Endodermal cell (in vitro differentiated cells): Measurements from ENCODE around the gene RLBP1. TPM values are rescaled to one million over a fixed set of nuclear protein-coding genes. Genes with fewer than 3 reads are reported as not detected.

ENCODE experiments used
- DNase-seq: peaks from one replicate; pipeline ENCODE4 v3.0.0-alpha.2; 2017
- H3K27ac ChIP-seq: 2 replicates; pipeline ENCODE4 v1.5.1; 2013; ENCODE audit warnings: mild to moderate bottlenecking, low read depth, low read length, moderate library complexity
- H3K27me3 ChIP-seq: 2 replicates; pipeline ENCODE4 v1.6.1; 2013; ENCODE audit warnings: mild to moderate bottlenecking, low read length, moderate library complexity; ENCODE audit not compliant: insufficient read depth, control insufficient read depth, poor library complexity, severe bottlenecking
- H3K36me3 ChIP-seq: 2 replicates; pipeline ENCODE4 v1.7.0; 2013; ENCODE audit warnings: mild to moderate bottlenecking, low read length, moderate library complexity; ENCODE audit not compliant: control insufficient read depth, insufficient read depth
- H3K4me1 ChIP-seq: one replicate; pipeline ENCODE4 v1.7.0; 2013; ENCODE audit warnings: low read length; ENCODE audit not compliant: control insufficient read depth, insufficient read depth
- H3K4me3 ChIP-seq: 2 replicates; pipeline ENCODE4 v1.5.1; 2013; ENCODE audit warnings: mild to moderate bottlenecking, low read length, moderate library complexity
- H3K9ac ChIP-seq: 2 replicates; pipeline ENCODE4 v1.6.1; 2013; ENCODE audit warnings: mild to moderate bottlenecking, low read length, moderate library complexity; ENCODE audit not compliant: poor library complexity, severe bottlenecking; ENCODE audit errors: extremely low read depth
- H3K9me3 ChIP-seq: 2 replicates; pipeline ENCODE4 v1.6.1; 2013; ENCODE audit warnings: mild to moderate bottlenecking, low read length, moderate library complexity; ENCODE audit not compliant: control insufficient read depth
- H3K27ac Mint-ChIP-seq: 2 replicates; pipeline ENCODE4 v1.8.0; 2020; ENCODE audit warnings: mixed read lengths
- H3K27me3 Mint-ChIP-seq: 2 replicates; pipeline ENCODE4 v1.8.0; 2021; ENCODE audit warnings: mild to moderate bottlenecking, mixed read lengths; ENCODE audit not compliant: insufficient read depth
- H3K36me3 Mint-ChIP-seq: 2 replicates; pipeline ENCODE4 v1.8.0; 2020; ENCODE audit warnings: low read depth, mixed read lengths
- H3K4me1 Mint-ChIP-seq: 2 replicates; pipeline ENCODE4 v1.8.0; 2020; ENCODE audit warnings: mixed read lengths
- H3K4me3 Mint-ChIP-seq: 2 replicates; pipeline ENCODE4 v1.8.0; 2020; ENCODE audit warnings: mild to moderate bottlenecking, moderate library complexity, mixed read lengths
- H3K9me3 Mint-ChIP-seq: 2 replicates; pipeline ENCODE4 v1.8.0; 2020; ENCODE audit warnings: mild to moderate bottlenecking, mixed read lengths
- WGBS, 2 experiments: methylation state at CpG; one replicate each; pipeline versions ENCODE4 v1.1.5 to v1.1.7; 2013; ENCODE audit warnings: missing lambda C conversion rate in 2 of 2, mixed read lengths in 1 of 2; ENCODE audit not compliant: insufficient coverage in 1 of 2, insufficient read length in 1 of 2; 5-methylcytosine and 5-hydroxymethylcytosine counted together
- total RNA-seq, 2 donors: library from RNA; stranded (reverse); fragmentation: NEBNext Ultra II Directional in 1 of 2; extraction: Animal tissue kit (Norgen Biotek cat#: 25700) in 1 of 2; gene quantifications; 2 replicates in 1 of 2; 3 replicates in 1 of 2; pipeline ENCODE4 v1.2.1, GENCODE V29; 2021
- TF ChIP-seq, protein P1 (sequence below): fragments of 200-600 bp; sonication (generic); conservative IDR thresholded peaks from 2 replicates; pipeline ENCODE4 v1.5.0; 2021; ENCODE audit warnings: antibody characterized with exemption, mild to moderate bottlenecking

The RLBP1 gene
- total RNA-seq, 2 donors from 2014 or later = not detected

DNA sequence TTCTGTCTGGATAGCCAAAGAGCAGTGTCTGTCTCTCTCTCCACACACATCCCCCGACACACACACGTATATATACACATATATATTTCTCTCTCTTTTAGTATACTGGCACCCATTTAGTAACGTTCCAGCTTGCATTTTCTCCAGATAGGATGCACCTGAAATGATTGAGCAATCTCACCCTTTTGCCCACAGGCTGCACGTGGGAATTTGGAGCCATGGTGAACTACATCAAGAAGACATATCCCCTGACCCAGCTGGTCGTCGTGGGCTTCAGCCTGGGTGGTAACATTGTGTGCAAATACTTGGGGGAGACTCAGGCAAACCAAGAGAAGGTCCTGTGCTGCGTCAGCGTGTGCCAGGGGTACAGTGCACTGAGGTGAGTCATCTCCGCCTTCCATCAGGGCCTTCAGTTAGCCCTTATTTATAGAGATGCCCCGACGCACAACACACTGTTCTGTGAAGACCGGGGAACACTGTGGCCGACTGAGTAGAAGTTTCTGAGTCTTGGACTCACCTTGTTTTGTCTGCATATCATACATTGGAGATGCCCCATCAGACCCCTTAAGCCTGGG, 45.7 kb downstream of the RLBP1 start:
- Mint-ChIP-seq H3K27ac (no peak overlapping the region), H3K27me3 (no peaks in the 10 kb centered on the region), H3K4me1 (no peaks in the 10 kb centered on the region), H3K4me3 (no peak overlapping the region), H3K36me3 (peaks cover 6% of the 10 kb centered on the region), H3K9me3 (no peaks in the 10 kb centered on the region)
- H3K4me1 ChIP-seq = no peaks in the 10 kb centered on the region
- no peaks in the 10 kb centered on the region for H3K9me3 ChIP-seq
- H3K4me3 ChIP-seq = no peak overlapping the region
- no peak for DNase-seq
- no peak overlapping the region for H3K27ac ChIP-seq
- H3K36me3 ChIP-seq = peaks cover 10% of the 10 kb centered on the region
- TF ChIP-seq, protein P1, sequence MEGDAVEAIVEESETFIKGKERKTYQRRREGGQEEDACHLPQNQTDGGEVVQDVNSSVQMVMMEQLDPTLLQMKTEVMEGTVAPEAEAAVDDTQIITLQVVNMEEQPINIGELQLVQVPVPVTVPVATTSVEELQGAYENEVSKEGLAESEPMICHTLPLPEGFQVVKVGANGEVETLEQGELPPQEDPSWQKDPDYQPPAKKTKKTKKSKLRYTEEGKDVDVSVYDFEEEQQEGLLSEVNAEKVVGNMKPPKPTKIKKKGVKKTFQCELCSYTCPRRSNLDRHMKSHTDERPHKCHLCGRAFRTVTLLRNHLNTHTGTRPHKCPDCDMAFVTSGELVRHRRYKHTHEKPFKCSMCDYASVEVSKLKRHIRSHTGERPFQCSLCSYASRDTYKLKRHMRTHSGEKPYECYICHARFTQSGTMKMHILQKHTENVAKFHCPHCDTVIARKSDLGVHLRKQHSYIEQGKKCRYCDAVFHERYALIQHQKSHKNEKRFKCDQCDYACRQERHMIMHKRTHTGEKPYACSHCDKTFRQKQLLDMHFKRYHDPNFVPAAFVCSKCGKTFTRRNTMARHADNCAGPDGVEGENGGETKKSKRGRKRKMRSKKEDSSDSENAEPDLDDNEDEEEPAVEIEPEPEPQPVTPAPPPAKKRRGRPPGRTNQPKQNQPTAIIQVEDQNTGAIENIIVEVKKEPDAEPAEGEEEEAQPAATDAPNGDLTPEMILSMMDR = no peak
- WGBS, 2 experiments = 91 to 94% methylated on average over 8 to 13 of the region's 13 CpGs
- H3K9ac ChIP-seq = no peak overlapping the region
- no peaks in the 10 kb centered on the region for H3K27me3 ChIP-seq

DNA sequence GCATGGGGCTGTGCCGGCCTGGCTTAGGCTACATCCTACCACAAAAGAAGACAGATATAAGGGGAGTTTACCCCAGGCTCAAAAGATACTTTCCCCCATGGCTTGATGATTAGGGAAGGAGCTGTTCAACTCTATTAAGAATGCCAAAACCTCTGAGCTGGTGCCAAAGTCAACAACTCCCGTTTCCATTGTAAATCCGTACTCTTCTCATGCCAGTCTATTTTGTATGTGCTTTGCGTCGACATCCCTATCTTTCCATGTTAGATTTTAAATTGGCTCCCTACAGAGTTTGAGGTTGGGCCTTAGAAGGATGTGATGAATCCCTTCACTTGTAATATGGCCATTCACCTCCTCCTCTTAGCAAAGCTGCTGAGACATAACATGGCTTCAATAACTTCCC, 46.9 kb downstream of the RLBP1 start:
- peaks cover 8% of the 10 kb centered on the region for H3K36me3 Mint-ChIP-seq
- H3K9me3 ChIP-seq = no peaks in the 10 kb centered on the region
- H3K9me3 Mint-ChIP-seq = no peaks in the 10 kb centered on the region
- no peaks in the 10 kb centered on the region for H3K4me1 Mint-ChIP-seq
- TF ChIP-seq, protein P1 = no peak
- no peak overlapping the region for H3K4me3 Mint-ChIP-seq
- peaks cover 10% of the 10 kb centered on the region for H3K36me3 ChIP-seq
- no peak for DNase-seq
- H3K27ac ChIP-seq = no peak overlapping the region
- H3K27me3 ChIP-seq = no peaks in the 10 kb centered on the region
- no peak overlapping the region for H3K9ac ChIP-seq
- WGBS, 2 experiments = 97 to 100% methylated on average over 2 to 5 of the region's 5 CpGs
- no peak overlapping the region for H3K27ac Mint-ChIP-seq
- H3K27me3 Mint-ChIP-seq = no peaks in the 10 kb centered on the region
- no peak overlapping the region for H3K4me3 ChIP-seq
- no peaks in the 10 kb centered on the region for H3K4me1 ChIP-seq

DNA sequence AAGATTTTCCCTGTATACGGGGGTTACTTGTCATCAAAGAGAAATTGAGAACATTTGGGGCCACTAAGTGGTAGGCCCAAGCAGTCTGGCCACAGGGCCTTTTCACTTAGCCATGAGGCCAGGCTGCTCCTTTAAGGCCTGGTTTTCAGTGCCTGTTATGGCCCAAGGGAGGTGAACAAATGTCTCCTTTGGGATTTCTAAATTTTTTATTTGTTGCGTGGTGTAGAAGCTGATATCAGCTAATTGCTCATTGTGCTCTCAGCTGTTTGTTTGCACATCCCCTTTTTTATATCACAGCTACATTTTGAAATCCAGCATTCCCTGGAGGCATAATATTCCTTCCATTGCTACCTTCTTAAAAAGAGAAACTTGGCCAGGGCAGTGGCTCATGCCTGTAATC, 48.5 kb downstream of the RLBP1 start:
- Histone ChIP-seq H3K9me3 (no peaks in the 10 kb centered on the region), H3K27ac (no peak overlapping the region), H3K9ac (no peak overlapping the region), H3K4me3 (no peak overlapping the region), H3K36me3 (peaks cover 5% of the 10 kb centered on the region), H3K27me3 (no peaks in the 10 kb centered on the region), H3K4me1 (no peaks in the 10 kb centered on the region)
- Mint-ChIP-seq H3K4me3 (no peak overlapping the region), H3K27me3 (no peaks in the 10 kb centered on the region), H3K36me3 (peaks cover 8% of the 10 kb centered on the region), H3K9me3 (no peaks in the 10 kb centered on the region), H3K27ac (no peak overlapping the region), H3K4me1 (peaks cover 2% of the 10 kb centered on the region)
- 91 to 100% methylated on average over 1 to 2 of the region's 2 CpGs for WGBS, 2 experiments
- DNase-seq = no peak
- TF ChIP-seq, protein P1 = no peak
